ENCODE results near the gene SCG3.
A peak's percentile ranks its signal among the peaks of the same experiment; 100 is the strongest.

GRCh38 chr15:51759557-51760070 is 78.3 kb downstream of the SCG3 start:
- peak; percentile 44 for TF ChIP-seq CTCF (IDR thresholded peaks at IDR 0.05; ENCODE audit: insufficient read depth, low read length, poor library complexity, severe bottlenecking)
- TF ChIP-seq EZH2phosphoT487 (conservative IDR thresholded peaks at IDR 0.05; ENCODE audit: low read length) = no peak

All from SU-DHL-6 (cell line).